Activated B cell treated with CpG ODN at 0.5 μM for 24 hours (primary cell): Measurements from ENCODE around the gene PPP1R12C. TPM values are rescaled to one million over a fixed set of nuclear protein-coding genes. Genes with fewer than 3 reads are reported as not detected.

Source experiments
- ATAC-seq: fragments of 200-7000 bp; cut with Tn5 transposase; one replicate; pipeline ENCODE4 v1.10.0; 2021; ENCODE audit warnings: low read depth, mild to moderate bottlenecking, moderate library complexity
- CTCF ChIA-PET: fragments of 350-600 bp; sonication (Branson Sonifier 250); formaldehyde crosslinking; loops from one replicate; lab custom pipeline; 2021; ENCODE audit warnings: antibody characterized with exemption; lab: Charles Lee
- POLR2A ChIA-PET: fragments of 350-600 bp; sonication (Branson Sonifier 250); formaldehyde crosslinking; loops from one replicate; lab custom pipeline; 2021; ENCODE audit warnings: antibody characterized with exemption; lab: Charles Lee
- DNase-seq: peaks from one replicate; pipeline ENCODE4 v3.0.0; 2022
- H3K27ac Mint-ChIP-seq: one replicate; pipeline ENCODE4 v1.8.0; 2020; ENCODE audit warnings: mixed read lengths
- H3K27me3 Mint-ChIP-seq: one replicate; pipeline ENCODE4 v1.8.0; 2021; ENCODE audit warnings: mixed read lengths
- H3K36me3 Mint-ChIP-seq: one replicate; pipeline ENCODE4 v1.8.0; 2021; ENCODE audit warnings: low read depth, mixed read lengths
- H3K4me1 Mint-ChIP-seq: one replicate; pipeline ENCODE4 v1.8.0; 2021; ENCODE audit warnings: mixed read lengths
- H3K4me3 Mint-ChIP-seq: one replicate; pipeline ENCODE4 v1.8.0; 2020; ENCODE audit warnings: mild to moderate bottlenecking, mixed read lengths
- H3K9me3 Mint-ChIP-seq: one replicate; pipeline ENCODE4 v1.8.0; 2020; ENCODE audit warnings: mixed read lengths
- CTCF ChIP-seq: fragments of 200-600 bp; IDR thresholded peaks from one replicate; pipeline ENCODE4 v1.8.0; 2022; ENCODE audit warnings: antibody characterized with exemption, mild to moderate bottlenecking
- intact Hi-C: fragments of 100-400 bp; cut with micrococcal nuclease; formaldehyde crosslinking; loops from one replicate; pipeline ENCODE4 v1.15.1; 2024
- total RNA-seq: library from RNA; stranded (reverse); gene quantifications from 2 replicates; pipeline ENCODE4 v1.2.3, GENCODE V29; 2022

PPP1R12C gene
- total RNA-seq, 1 donor from 2014 or later, result 139 TPM

- ChIA-PET POLR2A (no interaction called here), CTCF (no interaction called here)
- ATAC-seq (no peak), DNase-seq (no peak)
- H3K9me3 Mint-ChIP-seq, result no peaks in the 10 kb centered on the region
- H3K27me3 Mint-ChIP-seq, result no peaks in the 10 kb centered on the region
- H3K4me3 Mint-ChIP-seq, result no peak overlapping the region
- no peak overlapping the region for H3K27ac Mint-ChIP-seq
- intact Hi-C loops, result no loop called here
- TF ChIP-seq CTCF, result no peak
- peaks cover 66% of the 10 kb centered on the region for H3K36me3 Mint-ChIP-seq
- H3K4me1 Mint-ChIP-seq, result no peaks in the 10 kb centered on the region
These were observed 69.5 kb downstream of the PPP1R12C start for GRCh38 chr19:55047951-55048350.

- no peak overlapping the region for H3K27ac Mint-ChIP-seq
- DNase-seq, result no peak
- H3K9me3 Mint-ChIP-seq, result no peaks in the 10 kb centered on the region
- CTCF ChIA-PET, result no interaction called here
- TF ChIP-seq CTCF, result no peak
- POLR2A ChIA-PET, result no interaction called here
- H3K36me3 Mint-ChIP-seq, result peaks cover 65% of the 10 kb centered on the region
- no peak overlapping the region for H3K4me3 Mint-ChIP-seq
- no peak for ATAC-seq
- H3K27me3 Mint-ChIP-seq, result no peaks in the 10 kb centered on the region
- H3K4me1 Mint-ChIP-seq, result peaks cover 4% of the 10 kb centered on the region
- intact Hi-C loops, result no loop called here
These were observed 70.3 kb downstream of the PPP1R12C start for GRCh38 chr19:55046975-55047622.

- POLR2A ChIA-PET, result no interaction called here
- H3K27ac Mint-ChIP-seq, result no peak overlapping the region
- no peaks in the 10 kb centered on the region for H3K27me3 Mint-ChIP-seq
- no peak for TF ChIP-seq CTCF
- DNase-seq, result no peak
- H3K4me3 Mint-ChIP-seq, result no peak overlapping the region
- peaks cover 10% of the 10 kb centered on the region for H3K4me1 Mint-ChIP-seq
- ATAC-seq, result no peak
- peaks cover 54% of the 10 kb centered on the region for H3K36me3 Mint-ChIP-seq
- CTCF ChIA-PET, result no interaction called here
- H3K9me3 Mint-ChIP-seq, result no peaks in the 10 kb centered on the region
- intact Hi-C loops, result no loop called here
These were observed 72.4 kb downstream of the PPP1R12C start for GRCh38 chr19:55044771-55045716.

GRCh38 chr19:55044286-55044685, 73.2 kb downstream of the PPP1R12C start:
- H3K4me1 Mint-ChIP-seq, result peaks cover 10% of the 10 kb centered on the region
- H3K27ac Mint-ChIP-seq, result no peak overlapping the region
- no peak overlapping the region for H3K4me3 Mint-ChIP-seq
- peaks cover 52% of the 10 kb centered on the region for H3K36me3 Mint-ChIP-seq
- POLR2A ChIA-PET, result no interaction called here
- intact Hi-C loops, result no loop called here
- ATAC-seq (no peak), DNase-seq (no peak)
- H3K27me3 Mint-ChIP-seq, result no peaks in the 10 kb centered on the region
- no peak for TF ChIP-seq CTCF
- CTCF ChIA-PET, result no interaction called here
- H3K9me3 Mint-ChIP-seq, result no peaks in the 10 kb centered on the region

GRCh38 chr19:55042688-55043087, 74.7 kb downstream of the PPP1R12C start:
- intact Hi-C loops, result no loop called here
- no peaks in the 10 kb centered on the region for H3K27me3 Mint-ChIP-seq
- peaks cover 40% of the 10 kb centered on the region for H3K36me3 Mint-ChIP-seq
- H3K4me3 Mint-ChIP-seq, result no peak overlapping the region
- no peak for ATAC-seq
- no peak for TF ChIP-seq CTCF
- H3K4me1 Mint-ChIP-seq, result peaks cover 10% of the 10 kb centered on the region
- H3K27ac Mint-ChIP-seq, result no peak overlapping the region
- CTCF ChIA-PET, result no interaction called here
- POLR2A ChIA-PET, result no interaction called here
- no peak for DNase-seq
- H3K9me3 Mint-ChIP-seq, result no peaks in the 10 kb centered on the region
